HCT116 (cell line): ENCODE measurements around the gene TMEM141.

ENCODE experiments used
- CEBPB ChIP-seq: IDR thresholded peaks from 2 replicates; pipeline ENCODE4 v1.6.1; 2012; ENCODE audit warnings: low read depth
- CTCF ChIP-seq, 3 experiments: fragments of 200-600 bp in 1 of 3; sonication (generic) in 1 of 3; IDR thresholded peaks in 2 of 3; conservative IDR thresholded peaks in 1 of 3; 2 replicates each; pipeline ENCODE4 v1.5.1; 2012 to 2017; ENCODE audit warnings: low read depth in 2 of 3, low read length in 2 of 3, antibody characterized with exemption in 1 of 3, borderline replicate concordance in 1 of 3, control low read depth in 1 of 3, mild to moderate bottlenecking in 1 of 3, mixed read lengths in 1 of 3, mixed run types in 1 of 3, moderate library complexity in 1 of 3; ENCODE audit not compliant: insufficient read depth in 1 of 3
- EGR1 ChIP-seq: IDR thresholded peaks from 2 replicates; pipeline ENCODE4 v1.6.1; 2012; ENCODE audit warnings: low read depth
- EZH2 ChIP-seq: fragments of 200-600 bp; sonication (generic); IDR thresholded peaks from 2 replicates; pipeline ENCODE4 v1.6.1; 2017; ENCODE audit warnings: antibody characterized with exemption, mixed run types
- EZH2phosphoT487 ChIP-seq: fragments of 200-600 bp; IDR thresholded peaks from 2 replicates; pipeline ENCODE4 v1.6.1; 2018; ENCODE audit warnings: antibody characterized with exemption, borderline replicate concordance
- POLR2A ChIP-seq: IDR thresholded peaks from 2 replicates; pipeline ENCODE4 v1.7.0; 2011; ENCODE audit warnings: borderline replicate concordance; ENCODE audit not compliant: insufficient read depth, insufficient read length; ENCODE audit errors: extremely low read depth
- RAD21 ChIP-seq: IDR thresholded peaks from 2 replicates; pipeline ENCODE4 v1.6.1; 2012; ENCODE audit warnings: low read depth, mild to moderate bottlenecking
- SIN3A ChIP-seq: IDR thresholded peaks from 2 replicates; pipeline ENCODE4 v1.6.1; 2012; ENCODE audit warnings: low read depth
- SP1 ChIP-seq: IDR thresholded peaks from 2 replicates; pipeline ENCODE4 v1.6.1; 2012; ENCODE audit warnings: low read depth
- SRF ChIP-seq: IDR thresholded peaks from 2 replicates; pipeline ENCODE4 v1.6.1; 2012; ENCODE audit warnings: low read depth
- TCF7L2 ChIP-seq: IDR thresholded peaks from 2 replicates; pipeline ENCODE4 v1.7.0; 2011; ENCODE audit warnings: borderline replicate concordance, inconsistent platforms; ENCODE audit not compliant: insufficient read depth, insufficient read length; ENCODE audit errors: extremely low read depth

- no peak for TF ChIP-seq CTCF (IDR thresholded peaks at IDR 0.05 in 2 of 3, conservative IDR thresholded peaks at IDR 0.05 in 1 of 3; ENCODE audit: borderline replicate concordance in 1 of 3, insufficient read depth in 1 of 3, low read depth in 2 of 3, low read length in 2 of 3)
- no peak for TF ChIP-seq SIN3A
- no peak for TF ChIP-seq TCF7L2
- no peak for TF ChIP-seq EGR1
- TF ChIP-seq SRF: no peak
- no peak for TF ChIP-seq POLR2A
- no peak for TF ChIP-seq EZH2
- TF ChIP-seq RAD21: no peak
- TF ChIP-seq CEBPB: no peak
- TF ChIP-seq EZH2phosphoT487: no peak
- no peak for TF ChIP-seq SP1
These were observed 13.8 kb upstream of the TMEM141 start for GRCh38 chr9:136777359-136777758.
